Measurements from ENCODE around the gene SARDH.

Gene SARDH

GRCh38 chr9:133737774-133738639 is at the start of gene SARDH:
TSS of gene SARDH (minus strand) at chr9:133738352. CDS start at chr9:133734173, 4,179 bp downstream.
- peak; percentile 71 for DNase-seq

GRCh38 chr9:133787754-133788025 is 49.5 kb upstream of the SARDH start:
- peak; percentile 28 for DNase-seq

- DNase-seq: no peak
Observed at GRCh38 chr9:133786907-133787753, 49.0 kb upstream of the SARDH start.

GRCh38 chr9:133786371-133786753 is 48.2 kb upstream of the SARDH start:
- DNase-seq: no peak

- DNase-seq: no peak
Observed at GRCh38 chr9:133785753-133786370, 47.7 kb upstream of the SARDH start.

- no peak for DNase-seq
Observed at GRCh38 chr9:133784731-133785561, 46.8 kb upstream of the SARDH start.

GRCh38 chr9:133783331-133783731 is 45.2 kb upstream of the SARDH start:
- no peak for DNase-seq

GRCh38 chr9:133782157-133783130 is 44.3 kb upstream of the SARDH start:
- DNase-seq: peak; percentile 81

- DNase-seq: no peak
Observed at GRCh38 chr9:133781828-133782135, 43.6 kb upstream of the SARDH start.

GRCh38 chr9:133780962-133781827 is 43.0 kb upstream of the SARDH start:
- DNase-seq: no peak

- no peak for DNase-seq
Observed at GRCh38 chr9:133780404-133780945, 42.3 kb upstream of the SARDH start.

GRCh38 chr9:133779516-133780403 is 41.6 kb upstream of the SARDH start:
- no peak for DNase-seq

- no peak for DNase-seq
Observed at GRCh38 chr9:133779081-133779480, 40.9 kb upstream of the SARDH start.

GRCh38 chr9:133778336-133779013 is 40.3 kb upstream of the SARDH start:
- DNase-seq: no peak

GRCh38 chr9:133777871-133778270 is 39.7 kb upstream of the SARDH start:
- no peak for DNase-seq

- DNase-seq: no peak
Observed at GRCh38 chr9:133777068-133777791, 39.1 kb upstream of the SARDH start.

GRCh38 chr9:133775951-133776905 is 38.1 kb upstream of the SARDH start:
- no peak for DNase-seq
